ENCODE results near the gene CEP164. TPM values are rescaled to one million over a fixed set of nuclear protein-coding genes. Genes with fewer than 3 reads are reported as not detected.

CEP164 gene
- total RNA-seq, 3 donors from 2014 or later: 13.8 to 26.2 (median 17.3) TPM

DNA sequence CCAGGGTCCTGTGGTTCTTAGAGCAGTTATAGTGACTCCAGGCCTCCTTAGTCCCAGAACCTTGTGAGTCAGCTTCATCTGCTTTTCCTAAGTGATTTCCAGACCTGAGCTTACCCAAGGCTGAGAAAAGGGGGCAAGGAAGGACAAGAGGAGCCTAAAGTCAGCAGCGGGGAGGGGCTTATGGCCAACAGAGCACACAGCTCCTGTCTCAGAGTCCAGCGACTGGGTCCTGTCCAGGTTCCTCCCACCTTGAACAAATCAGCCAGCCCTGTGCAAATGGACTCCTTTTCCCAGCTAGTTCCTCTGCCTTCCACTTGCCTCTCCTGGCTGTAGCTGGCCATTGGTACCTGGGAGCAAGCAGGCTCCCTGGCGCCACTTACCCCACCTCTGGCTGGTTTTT, 22.5 kb upstream of the CEP164 start:
- TF ChIP-seq, protein P1, sequence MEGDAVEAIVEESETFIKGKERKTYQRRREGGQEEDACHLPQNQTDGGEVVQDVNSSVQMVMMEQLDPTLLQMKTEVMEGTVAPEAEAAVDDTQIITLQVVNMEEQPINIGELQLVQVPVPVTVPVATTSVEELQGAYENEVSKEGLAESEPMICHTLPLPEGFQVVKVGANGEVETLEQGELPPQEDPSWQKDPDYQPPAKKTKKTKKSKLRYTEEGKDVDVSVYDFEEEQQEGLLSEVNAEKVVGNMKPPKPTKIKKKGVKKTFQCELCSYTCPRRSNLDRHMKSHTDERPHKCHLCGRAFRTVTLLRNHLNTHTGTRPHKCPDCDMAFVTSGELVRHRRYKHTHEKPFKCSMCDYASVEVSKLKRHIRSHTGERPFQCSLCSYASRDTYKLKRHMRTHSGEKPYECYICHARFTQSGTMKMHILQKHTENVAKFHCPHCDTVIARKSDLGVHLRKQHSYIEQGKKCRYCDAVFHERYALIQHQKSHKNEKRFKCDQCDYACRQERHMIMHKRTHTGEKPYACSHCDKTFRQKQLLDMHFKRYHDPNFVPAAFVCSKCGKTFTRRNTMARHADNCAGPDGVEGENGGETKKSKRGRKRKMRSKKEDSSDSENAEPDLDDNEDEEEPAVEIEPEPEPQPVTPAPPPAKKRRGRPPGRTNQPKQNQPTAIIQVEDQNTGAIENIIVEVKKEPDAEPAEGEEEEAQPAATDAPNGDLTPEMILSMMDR (IDR thresholded peaks at IDR 0.05): no peak
- no peak for DNase-seq

GRCh38 chr11:117309310-117309709, 18.3 kb upstream of the CEP164 start:
- DNase-seq (no peak), ATAC-seq (no peak)
- H3K9me3 ChIP-seq: no peaks in the 10 kb centered on the region
- no peaks in the 10 kb centered on the region for H3K36me3 ChIP-seq (ENCODE audit: low read depth)
- no peak overlapping the region for H3K4me3 ChIP-seq
- intact Hi-C loops (cut with DNase I, micrococcal nuclease): no loop called here
- no peaks in the 10 kb centered on the region for H3K4me1 ChIP-seq (ENCODE audit: low read depth)
- TF ChIP-seq, protein P1 (IDR thresholded peaks at IDR 0.05): no peak

More for the DNA sequence above, 22.5 kb upstream of the CEP164 start:
- no peak for ATAC-seq
- H3K4me3 ChIP-seq: no peak overlapping the region
- intact Hi-C loops (cut with DNase I, micrococcal nuclease): no loop called here
- H3K4me1 ChIP-seq (ENCODE audit: low read depth): no peaks in the 10 kb centered on the region
- no peaks in the 10 kb centered on the region for H3K9me3 ChIP-seq
- H3K36me3 ChIP-seq (ENCODE audit: low read depth): no peaks in the 10 kb centered on the region

DNA sequence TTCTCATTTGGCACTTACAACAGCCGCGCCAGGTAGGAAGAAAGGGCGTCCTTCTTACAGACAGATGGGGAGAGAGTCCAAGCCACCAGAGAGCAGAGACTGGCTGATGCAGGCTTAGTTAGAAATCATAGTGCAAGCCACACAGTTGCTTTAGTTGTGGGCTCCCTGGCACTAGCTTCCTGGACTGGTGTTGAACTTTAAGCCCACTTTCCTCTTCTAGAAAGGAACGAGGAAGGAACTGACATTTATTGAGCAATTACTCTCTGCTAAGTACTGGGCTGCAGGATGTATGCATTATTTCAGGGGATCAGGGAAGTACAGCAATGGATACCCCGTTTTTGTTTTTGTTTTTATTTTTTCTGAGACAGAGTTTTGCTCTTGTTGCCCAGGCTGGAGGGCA, 14.6 kb upstream of the CEP164 start:
- peaks cover 8% of the 10 kb centered on the region for H3K4me1 ChIP-seq (ENCODE audit: low read depth)
- peak; percentile 57 for ATAC-seq
- H3K36me3 ChIP-seq (ENCODE audit: low read depth): no peaks in the 10 kb centered on the region
- H3K9me3 ChIP-seq: no peaks in the 10 kb centered on the region
- intact Hi-C loops (cut with DNase I, micrococcal nuclease): no loop called here
- TF ChIP-seq, protein P1 (IDR thresholded peaks at IDR 0.05): no peak
- no peak overlapping the region for H3K4me3 ChIP-seq
- DNase-seq: no peak

- H3K36me3 ChIP-seq (ENCODE audit: low read depth): no peaks in the 10 kb centered on the region
- TF ChIP-seq, protein P1 (IDR thresholded peaks at IDR 0.05): no peak
- no peak for ATAC-seq
- peaks cover 8% of the 10 kb centered on the region for H3K4me1 ChIP-seq (ENCODE audit: low read depth)
- no peak for DNase-seq
- intact Hi-C loops (cut with DNase I, micrococcal nuclease): no loop called here
- no peaks in the 10 kb centered on the region for H3K9me3 ChIP-seq
- H3K4me3 ChIP-seq: no peak overlapping the region
Observed at GRCh38 chr11:117313828-117314768, 13.6 kb upstream of the CEP164 start.

- TF ChIP-seq, protein P1 (IDR thresholded peaks at IDR 0.05): no peak
- Histone ChIP-seq H3K9me3 (no peaks in the 10 kb centered on the region), H3K4me1 (ENCODE audit: low read depth) (peaks cover 8% of the 10 kb centered on the region), H3K36me3 (ENCODE audit: low read depth) (no peaks in the 10 kb centered on the region), H3K4me3 (no peak overlapping the region)
- ATAC-seq (no peak), DNase-seq (no peak)
- intact Hi-C loops (cut with DNase I, micrococcal nuclease): no loop called here
Observed at GRCh38 chr11:117314840-117315239, 12.8 kb upstream of the CEP164 start.

All from mucosa of descending colon (tissue), 3 donors.